ENCODE results near the gene BNC2. TPM values are rescaled to one million over a fixed set of nuclear protein-coding genes. Genes with fewer than 3 reads are reported as not detected.

BNC2 gene
- polyA plus RNA-seq, 1 donor: 8.9 TPM

- H3K27me3 ChIP-seq (ENCODE audit: control insufficient read depth, insufficient read depth, low read length): no peaks in the 10 kb centered on the region
- no CpG with 5 or more reads among the region's 3 CpGs for WGBS (ENCODE audit: insufficient coverage, low lambda C conversion rate)
- H3K4me1 ChIP-seq (ENCODE audit: control insufficient read depth, insufficient read depth, low read length): no peaks in the 10 kb centered on the region
- no peaks in the 10 kb centered on the region for H3K9me3 ChIP-seq (ENCODE audit: control insufficient read depth, low read depth, low read length)
- H3K4me3 ChIP-seq (ENCODE audit: low read length): no peak overlapping the region
- no peak overlapping the region for H3K27ac ChIP-seq (ENCODE audit: low read length)
- DNase-seq: no peak
- H3K36me3 ChIP-seq (ENCODE audit: control insufficient read depth, insufficient read depth, low read length): peaks cover 9% of the 10 kb centered on the region
Measured at GRCh38 chr9:16431666-16432392, 438.6 kb downstream of the BNC2 start.

DNA sequence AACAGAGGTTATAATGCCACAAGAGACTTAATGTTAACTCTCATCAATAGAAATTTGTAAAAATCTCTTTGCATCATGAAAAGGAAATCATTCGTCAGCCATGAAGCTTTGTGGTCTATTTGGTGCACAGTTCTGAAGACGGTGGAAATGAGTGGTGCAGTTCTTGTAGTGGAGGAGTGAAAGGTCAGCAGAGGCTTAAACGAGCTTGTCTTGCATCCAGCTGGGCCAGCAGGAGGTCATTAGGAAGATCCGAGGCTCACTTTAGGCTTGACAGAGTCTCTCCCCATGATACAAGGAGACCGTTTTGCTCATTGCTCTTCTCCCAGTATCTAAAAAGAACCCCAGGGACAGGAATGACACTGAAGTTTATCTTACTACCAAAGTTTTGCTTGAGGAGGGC, 440.8 kb downstream of the BNC2 start:
- no peaks in the 10 kb centered on the region for H3K9me3 ChIP-seq (ENCODE audit: control insufficient read depth, low read depth, low read length)
- no peak for DNase-seq
- WGBS (ENCODE audit: insufficient coverage, low lambda C conversion rate): no CpG with 5 or more reads among the region's 5 CpGs
- no peak overlapping the region for H3K4me3 ChIP-seq (ENCODE audit: low read length)
- no peaks in the 10 kb centered on the region for H3K4me1 ChIP-seq (ENCODE audit: control insufficient read depth, insufficient read depth, low read length)
- H3K36me3 ChIP-seq (ENCODE audit: control insufficient read depth, insufficient read depth, low read length): no peaks in the 10 kb centered on the region
- no peak overlapping the region for H3K27ac ChIP-seq (ENCODE audit: low read length)
- H3K27me3 ChIP-seq (ENCODE audit: control insufficient read depth, insufficient read depth, low read length): no peaks in the 10 kb centered on the region

GRCh38 chr9:16427873-16428427, 442.5 kb downstream of the BNC2 start:
- Histone ChIP-seq H3K36me3 (ENCODE audit: control insufficient read depth, insufficient read depth, low read length) (no peaks in the 10 kb centered on the region), H3K4me1 (ENCODE audit: control insufficient read depth, insufficient read depth, low read length) (no peaks in the 10 kb centered on the region), H3K27me3 (ENCODE audit: control insufficient read depth, insufficient read depth, low read length) (no peaks in the 10 kb centered on the region), H3K4me3 (ENCODE audit: low read length) (no peak overlapping the region), H3K27ac (ENCODE audit: low read length) (no peak overlapping the region), H3K9me3 (ENCODE audit: control insufficient read depth, low read depth, low read length) (no peaks in the 10 kb centered on the region)
- no peak for DNase-seq
- WGBS (ENCODE audit: insufficient coverage, low lambda C conversion rate): 100% methylated on average over 2 of the region's 6 CpGs

- Histone ChIP-seq H3K36me3 (ENCODE audit: control insufficient read depth, insufficient read depth, low read length) (no peaks in the 10 kb centered on the region), H3K27me3 (ENCODE audit: control insufficient read depth, insufficient read depth, low read length) (no peaks in the 10 kb centered on the region), H3K27ac (ENCODE audit: low read length) (no peak overlapping the region), H3K4me1 (ENCODE audit: control insufficient read depth, insufficient read depth, low read length) (no peaks in the 10 kb centered on the region), H3K4me3 (ENCODE audit: low read length) (no peak overlapping the region), H3K9me3 (ENCODE audit: control insufficient read depth, low read depth, low read length) (no peaks in the 10 kb centered on the region)
- WGBS (ENCODE audit: insufficient coverage, low lambda C conversion rate): 100% methylated on average over 1 of the region's 2 CpGs
- DNase-seq: no peak
Measured at GRCh38 chr9:16426716-16427115, 443.8 kb downstream of the BNC2 start.

DNA sequence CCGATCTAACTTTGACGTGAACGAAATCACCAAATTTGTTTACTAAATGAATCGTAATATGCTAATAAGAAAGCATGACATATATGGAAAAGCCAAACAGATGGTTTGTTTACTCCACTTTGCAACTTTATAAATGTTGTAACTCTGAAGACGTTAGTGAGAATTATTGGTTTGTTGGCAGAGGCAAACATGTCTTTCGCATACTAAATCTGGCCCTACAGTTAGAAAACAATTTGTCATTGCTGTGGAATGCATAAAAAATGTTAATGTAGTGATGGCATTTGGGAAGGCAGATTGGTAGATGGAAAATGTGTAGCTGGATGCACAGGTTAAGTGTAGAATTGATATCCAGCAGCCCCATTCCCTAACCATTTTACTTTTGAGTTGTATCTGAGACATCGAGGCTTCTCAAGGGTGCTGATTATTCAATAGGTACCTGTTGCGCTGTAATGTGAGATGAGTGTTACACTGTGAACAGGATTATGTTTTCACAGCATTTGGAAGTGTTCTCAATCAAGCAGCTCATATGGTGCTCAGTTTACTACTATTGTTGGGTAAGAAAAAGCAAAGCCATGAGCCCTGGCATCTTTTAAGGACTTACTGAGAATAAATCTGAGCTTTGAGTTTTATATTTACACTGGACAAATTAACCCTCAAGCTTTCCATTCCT, 444.8 kb downstream of the BNC2 start:
- H3K4me1 ChIP-seq (ENCODE audit: control insufficient read depth, insufficient read depth, low read length): no peaks in the 10 kb centered on the region
- no peaks in the 10 kb centered on the region for H3K36me3 ChIP-seq (ENCODE audit: control insufficient read depth, insufficient read depth, low read length)
- no peak for DNase-seq
- no peaks in the 10 kb centered on the region for H3K27me3 ChIP-seq (ENCODE audit: control insufficient read depth, insufficient read depth, low read length)
- 75% methylated on average over 5 of the region's 8 CpGs for WGBS (ENCODE audit: insufficient coverage, low lambda C conversion rate)
- H3K9me3 ChIP-seq (ENCODE audit: control insufficient read depth, low read depth, low read length): no peaks in the 10 kb centered on the region
- H3K4me3 ChIP-seq (ENCODE audit: low read length): no peak overlapping the region
- no peak overlapping the region for H3K27ac ChIP-seq (ENCODE audit: low read length)

DNA sequence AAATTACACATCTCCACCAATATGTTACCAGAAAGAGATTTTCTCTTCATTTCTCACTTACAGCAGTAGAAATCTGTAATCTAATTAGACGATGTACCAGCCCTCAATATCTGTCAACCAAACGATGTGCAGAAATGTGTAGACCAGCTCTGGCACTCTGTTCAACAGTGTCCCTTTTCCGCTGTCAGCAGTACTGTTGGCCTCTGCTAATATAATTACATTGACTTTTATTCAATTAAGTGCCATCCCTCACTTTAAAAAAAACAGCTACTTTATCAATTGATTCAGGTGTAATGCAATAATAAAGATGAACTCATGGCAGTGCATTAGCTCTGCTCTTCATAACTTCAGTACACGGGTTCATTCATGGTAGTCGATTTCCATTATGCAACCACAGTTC, 448.4 kb downstream of the BNC2 start:
- H3K36me3 ChIP-seq (ENCODE audit: control insufficient read depth, insufficient read depth, low read length): peaks cover 3% of the 10 kb centered on the region
- H3K4me1 ChIP-seq (ENCODE audit: control insufficient read depth, insufficient read depth, low read length): no peaks in the 10 kb centered on the region
- no peak overlapping the region for H3K4me3 ChIP-seq (ENCODE audit: low read length)
- no peaks in the 10 kb centered on the region for H3K27me3 ChIP-seq (ENCODE audit: control insufficient read depth, insufficient read depth, low read length)
- H3K9me3 ChIP-seq (ENCODE audit: control insufficient read depth, low read depth, low read length): no peaks in the 10 kb centered on the region
- DNase-seq: no peak
- 83% methylated on average over 1 of the region's 5 CpGs for WGBS (ENCODE audit: insufficient coverage, low lambda C conversion rate)
- no peak overlapping the region for H3K27ac ChIP-seq (ENCODE audit: low read length)

DNA sequence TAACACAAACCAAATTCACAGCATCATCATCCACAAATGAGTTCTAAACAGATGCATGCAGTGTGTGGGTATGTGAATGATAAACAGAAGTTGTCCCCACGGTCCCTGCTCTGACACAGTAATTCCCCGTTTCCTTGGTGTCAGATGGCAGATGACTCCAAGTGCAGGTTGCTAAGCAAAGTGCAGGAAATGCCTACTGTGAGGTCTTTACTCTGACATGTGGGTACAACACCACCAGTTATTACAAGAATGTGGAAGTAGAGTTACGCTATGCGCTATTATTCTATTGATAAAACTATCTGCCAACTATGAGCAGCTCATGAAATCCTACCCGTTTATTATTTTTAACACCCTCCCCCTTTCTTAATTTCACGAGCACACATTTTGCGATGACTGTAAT, 448.9 kb downstream of the BNC2 start:
- no peak overlapping the region for H3K4me3 ChIP-seq (ENCODE audit: low read length)
- no peak for DNase-seq
- peaks cover 3% of the 10 kb centered on the region for H3K36me3 ChIP-seq (ENCODE audit: control insufficient read depth, insufficient read depth, low read length)
- no peaks in the 10 kb centered on the region for H3K4me1 ChIP-seq (ENCODE audit: control insufficient read depth, insufficient read depth, low read length)
- no peaks in the 10 kb centered on the region for H3K27me3 ChIP-seq (ENCODE audit: control insufficient read depth, insufficient read depth, low read length)
- 67% methylated on average over 1 of the region's 7 CpGs for WGBS (ENCODE audit: insufficient coverage, low lambda C conversion rate)
- no peaks in the 10 kb centered on the region for H3K9me3 ChIP-seq (ENCODE audit: control insufficient read depth, low read depth, low read length)
- H3K27ac ChIP-seq (ENCODE audit: low read length): no peak overlapping the region

GRCh38 chr9:16419124-16419523, 451.3 kb downstream of the BNC2 start:
- Histone ChIP-seq H3K4me1 (ENCODE audit: control insufficient read depth, insufficient read depth, low read length) (peaks cover under 1% of the 10 kb centered on the region), H3K9me3 (ENCODE audit: control insufficient read depth, low read depth, low read length) (no peaks in the 10 kb centered on the region), H3K27me3 (ENCODE audit: control insufficient read depth, insufficient read depth, low read length) (no peaks in the 10 kb centered on the region), H3K4me3 (ENCODE audit: low read length) (no peak overlapping the region), H3K27ac (ENCODE audit: low read length) (no peak overlapping the region), H3K36me3 (ENCODE audit: control insufficient read depth, insufficient read depth, low read length) (peaks cover 3% of the 10 kb centered on the region)
- no CpG with 5 or more reads among the region's 12 CpGs for WGBS (ENCODE audit: insufficient coverage, low lambda C conversion rate)
- DNase-seq: no peak

DNA sequence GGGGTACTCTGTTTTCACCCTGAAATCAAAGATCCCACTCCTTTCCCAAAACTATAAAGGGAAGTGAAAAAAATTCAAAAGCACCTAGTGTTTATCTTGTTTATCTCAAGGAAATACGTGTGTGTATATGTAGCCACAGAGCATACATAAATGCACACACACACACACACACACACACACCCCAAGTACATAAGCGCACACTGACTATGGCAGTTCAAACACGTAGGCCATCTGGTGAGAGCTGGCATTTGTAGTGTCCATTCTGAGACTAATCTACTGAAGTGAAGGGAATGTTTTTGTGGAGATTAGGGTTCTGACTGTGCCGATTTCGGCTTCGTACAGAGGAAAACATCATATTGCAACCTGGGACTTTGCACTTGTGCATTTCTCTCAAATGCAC, 451.7 kb downstream of the BNC2 start:
- WGBS (ENCODE audit: insufficient coverage, low lambda C conversion rate): no CpG with 5 or more reads among the region's 6 CpGs
- DNase-seq: no peak

GRCh38 chr9:16417749-16418148, 452.7 kb downstream of the BNC2 start:
- Histone ChIP-seq H3K4me1 (ENCODE audit: control insufficient read depth, insufficient read depth, low read length) (peaks cover 8% of the 10 kb centered on the region), H3K9me3 (ENCODE audit: control insufficient read depth, low read depth, low read length) (no peaks in the 10 kb centered on the region), H3K27me3 (ENCODE audit: control insufficient read depth, insufficient read depth, low read length) (no peaks in the 10 kb centered on the region), H3K27ac (ENCODE audit: low read length) (no peak overlapping the region), H3K4me3 (ENCODE audit: low read length) (no peak overlapping the region), H3K36me3 (ENCODE audit: control insufficient read depth, insufficient read depth, low read length) (peaks cover 3% of the 10 kb centered on the region)
- WGBS (ENCODE audit: insufficient coverage, low lambda C conversion rate): 82% methylated on average over 3 of the region's 3 CpGs
- no peak for DNase-seq

More for the DNA sequence above, 451.7 kb downstream of the BNC2 start:
- Histone ChIP-seq H3K27ac (ENCODE audit: low read length) (no peak overlapping the region), H3K27me3 (ENCODE audit: control insufficient read depth, insufficient read depth, low read length) (no peaks in the 10 kb centered on the region), H3K36me3 (ENCODE audit: control insufficient read depth, insufficient read depth, low read length) (peaks cover 3% of the 10 kb centered on the region), H3K9me3 (ENCODE audit: control insufficient read depth, low read depth, low read length) (no peaks in the 10 kb centered on the region), H3K4me1 (ENCODE audit: control insufficient read depth, insufficient read depth, low read length) (peaks cover 4% of the 10 kb centered on the region), H3K4me3 (ENCODE audit: low read length) (no peak overlapping the region)
